ENCODE results near the gene SLC16A10.

Gene SLC16A10

DNA sequence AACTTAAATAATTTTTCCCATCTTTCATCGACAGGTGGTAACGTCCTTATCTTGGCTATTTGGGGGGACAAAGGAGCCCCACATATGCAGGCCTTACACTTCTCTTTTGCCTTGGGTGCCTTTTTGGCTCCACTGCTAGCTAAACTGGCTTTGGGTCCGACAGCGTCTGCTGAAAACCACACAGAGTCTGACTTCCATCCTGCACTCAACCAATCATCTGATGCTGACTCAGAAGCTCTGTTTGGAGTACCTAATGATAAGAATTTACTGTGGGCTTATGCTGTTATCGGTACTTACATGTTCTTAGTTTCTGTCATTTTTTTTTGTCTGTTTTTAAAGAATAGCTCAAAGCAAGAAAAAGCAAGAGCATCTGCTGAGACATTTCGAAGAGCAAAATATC, 178.5 kb downstream of the SLC16A10 start:
- DNase-seq: no peak

DNA sequence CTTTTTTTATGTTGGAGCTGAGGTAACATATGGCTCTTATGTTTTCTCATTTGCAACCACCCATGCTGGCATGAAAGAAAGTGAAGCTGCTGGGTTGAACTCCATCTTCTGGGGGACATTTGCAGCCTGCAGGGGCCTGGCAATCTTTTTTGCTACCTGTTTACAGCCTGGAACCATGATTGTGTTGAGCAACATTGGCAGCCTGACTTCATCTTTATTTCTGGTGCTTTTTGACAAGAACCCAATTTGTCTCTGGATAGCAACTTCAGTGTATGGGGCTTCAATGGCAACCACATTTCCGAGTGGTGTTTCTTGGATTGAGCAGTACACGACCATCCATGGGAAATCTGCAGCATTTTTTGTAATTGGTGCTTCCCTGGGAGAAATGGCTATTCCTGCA, 179.0 kb downstream of the SLC16A10 start:
- no peak for DNase-seq

DNA sequence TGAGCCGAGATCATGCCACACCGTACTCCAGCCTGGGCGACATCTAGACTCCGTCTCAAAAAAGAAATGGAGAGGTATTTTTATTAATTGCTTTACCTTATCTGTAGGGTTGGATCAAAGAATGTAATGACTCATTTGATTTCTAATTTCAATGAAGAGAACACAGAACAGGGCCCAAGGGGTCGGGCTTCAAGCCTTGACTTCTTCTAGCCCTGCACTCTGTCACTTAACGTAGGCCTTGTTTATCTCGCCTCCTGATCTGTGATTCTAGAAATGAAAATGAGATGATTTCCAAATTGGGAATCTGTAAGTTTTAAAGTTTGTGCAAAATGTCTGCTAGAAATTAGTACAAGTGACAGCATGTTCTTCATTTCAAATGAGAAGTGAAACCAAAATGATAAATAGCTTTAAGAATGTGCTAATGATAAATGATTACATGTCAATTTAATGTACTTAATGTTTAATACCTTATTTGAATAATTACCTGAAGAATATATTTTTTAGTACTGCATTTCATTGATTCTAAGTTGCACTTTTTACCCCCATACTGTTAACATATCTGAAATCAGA, 180.5 kb downstream of the SLC16A10 start:
- DNase-seq: no peak

DNA sequence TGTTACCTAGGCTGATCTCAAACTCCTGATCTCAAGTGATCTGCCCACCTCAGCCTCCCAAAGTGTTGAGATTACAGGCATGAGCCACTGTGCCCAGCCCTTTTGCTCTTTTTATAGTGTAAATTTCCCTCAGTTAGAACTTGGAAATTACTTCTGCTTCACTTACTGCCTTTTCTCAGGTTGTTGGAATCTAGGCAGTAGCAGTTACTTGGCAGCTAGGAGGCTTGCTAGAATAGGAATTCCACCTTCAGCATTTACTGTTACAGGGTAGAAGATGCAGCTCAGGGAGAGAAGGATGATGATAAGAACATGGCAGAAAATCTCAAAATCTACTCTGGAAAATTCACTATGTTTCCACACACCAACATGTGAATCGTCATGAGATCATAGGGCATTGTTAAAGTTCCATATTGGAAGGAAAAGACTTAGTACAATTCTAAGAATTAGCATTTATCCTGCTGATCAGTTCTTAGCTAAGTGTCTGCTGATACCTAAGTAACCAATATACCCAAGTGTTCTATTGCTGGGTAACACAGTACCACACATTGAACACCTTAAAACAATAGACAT, 182.2 kb downstream of the SLC16A10 start:
- no peak for DNase-seq

DNA sequence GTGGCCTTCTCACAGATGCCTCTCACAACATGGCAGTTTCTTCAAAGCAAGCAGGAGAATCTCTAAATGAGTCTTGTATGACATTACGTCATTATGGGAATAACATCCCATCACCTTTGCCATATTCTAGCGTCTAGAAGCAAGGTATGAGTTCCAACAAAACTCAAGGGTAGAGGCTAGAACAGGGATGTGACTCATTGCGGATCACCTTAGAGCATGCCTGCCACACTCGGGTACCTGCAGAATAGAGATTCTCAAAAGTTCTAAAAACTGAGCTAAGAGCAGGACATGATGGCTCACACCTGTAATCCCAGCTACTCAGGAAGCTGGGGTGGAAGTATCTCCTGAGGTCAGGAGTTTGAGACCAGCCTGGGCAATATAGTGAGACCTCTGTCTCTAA, 182.8 kb downstream of the SLC16A10 start:
- no peak for DNase-seq

DNA sequence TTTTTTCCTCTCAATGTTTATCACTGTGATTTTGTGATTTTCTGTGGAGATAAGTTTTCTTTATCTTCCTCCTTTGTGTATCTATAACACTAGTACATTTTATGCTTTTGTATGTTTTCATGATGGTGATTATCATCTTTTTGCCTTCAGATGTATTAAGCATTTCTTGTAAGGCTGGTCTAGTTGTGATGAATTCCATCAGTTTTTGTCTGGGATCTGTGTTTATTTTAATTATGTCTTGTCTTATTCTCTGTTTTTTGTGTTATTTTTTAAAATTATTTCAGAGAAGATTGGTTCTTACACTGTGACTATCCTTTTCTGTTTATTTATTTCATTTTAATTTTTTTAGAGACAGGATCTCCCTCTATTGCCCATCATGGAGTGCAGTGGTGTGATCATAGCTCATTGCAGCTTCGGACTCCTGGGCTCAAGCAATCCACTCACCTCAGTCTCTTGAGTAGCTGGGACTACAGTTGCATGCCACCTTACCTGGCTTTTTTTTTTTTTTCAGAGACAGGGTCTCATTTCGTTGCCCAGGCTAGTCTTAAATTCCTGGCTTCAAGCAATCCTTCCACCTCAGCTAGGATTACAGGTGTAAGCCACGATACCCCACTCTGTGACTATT, 187.4 kb downstream of the SLC16A10 start:
- DNase-seq: no peak

DNA sequence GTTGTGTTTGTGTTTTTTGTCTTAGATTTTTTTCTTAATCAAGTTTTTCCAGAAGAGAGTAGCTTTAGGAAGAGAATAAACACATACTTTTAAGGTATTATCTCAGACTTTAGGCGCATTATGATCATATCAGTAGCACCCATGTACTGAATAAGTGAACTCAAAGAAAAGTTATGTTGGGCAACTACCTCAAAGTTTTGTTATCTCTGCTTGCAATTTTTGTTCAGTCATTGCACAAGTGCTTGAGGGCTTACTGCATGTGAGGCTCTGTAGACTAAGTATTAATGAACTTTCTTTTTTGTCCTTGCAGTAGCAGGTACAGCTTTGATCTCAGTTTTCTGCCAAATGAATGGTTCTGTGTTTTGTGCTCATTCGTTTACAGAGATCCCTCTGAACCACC, 189.0 kb downstream of the SLC16A10 start:
- DNase-seq: no peak

DNA sequence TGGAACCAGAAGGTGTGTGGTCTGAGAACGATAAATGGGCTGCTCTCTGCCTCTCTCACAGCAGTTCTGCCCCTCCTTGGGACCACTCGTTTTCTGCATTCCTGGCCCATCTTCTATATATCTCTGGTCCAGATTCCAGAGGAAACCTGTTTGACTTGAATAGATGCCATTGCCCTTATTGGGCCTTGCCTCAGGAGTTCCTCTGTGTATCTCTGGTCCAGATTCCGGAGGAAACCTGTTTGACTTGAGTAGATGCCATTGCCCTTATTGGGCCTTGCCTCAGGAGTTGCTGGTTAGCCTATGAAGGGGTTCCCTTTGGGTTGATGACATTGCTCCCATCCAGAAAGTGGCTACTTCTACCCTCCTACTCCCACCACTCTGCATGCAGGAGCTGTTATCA, 189.4 kb downstream of the SLC16A10 start:
- no peak for DNase-seq

DNA sequence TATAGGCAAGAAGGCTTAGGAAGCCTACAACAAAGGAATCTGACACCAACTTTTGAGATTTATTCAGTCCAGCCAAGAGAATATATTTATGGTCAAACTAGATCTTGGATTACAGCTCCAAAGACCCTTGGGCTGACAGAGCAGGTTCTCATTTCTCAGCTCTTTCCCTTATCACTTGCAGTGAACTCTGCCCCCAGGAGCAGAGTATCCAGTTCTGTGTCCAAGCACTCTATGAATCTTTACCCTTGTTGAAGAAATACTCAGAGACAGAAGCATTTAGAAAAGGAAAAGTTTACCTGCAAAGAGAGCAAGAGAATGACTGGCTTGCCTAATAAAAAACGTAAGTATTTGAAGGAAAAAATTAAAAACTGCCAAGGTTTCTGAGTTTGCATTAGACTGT, 190.5 kb downstream of the SLC16A10 start:
- no peak for DNase-seq

DNA sequence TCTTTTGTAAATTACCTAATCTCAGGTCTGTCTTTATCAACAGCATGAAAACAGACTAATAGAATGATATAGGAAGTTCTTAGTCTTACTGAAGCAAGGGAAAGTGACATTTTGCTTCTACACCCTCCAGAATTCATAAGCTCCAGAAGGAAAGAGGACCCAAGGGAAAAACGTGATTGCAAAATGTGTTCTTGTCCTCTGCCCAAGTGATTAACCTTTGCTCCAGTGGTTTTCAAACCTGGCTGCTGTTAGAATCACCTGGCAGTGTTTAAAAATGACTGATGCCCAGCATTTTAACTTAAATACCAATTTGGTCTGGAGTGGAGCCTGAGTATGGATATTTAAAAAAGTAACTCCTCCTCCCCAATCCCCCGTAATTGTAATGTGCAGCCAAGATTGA, 191.4 kb downstream of the SLC16A10 start:
- DNase-seq: no peak

DNA sequence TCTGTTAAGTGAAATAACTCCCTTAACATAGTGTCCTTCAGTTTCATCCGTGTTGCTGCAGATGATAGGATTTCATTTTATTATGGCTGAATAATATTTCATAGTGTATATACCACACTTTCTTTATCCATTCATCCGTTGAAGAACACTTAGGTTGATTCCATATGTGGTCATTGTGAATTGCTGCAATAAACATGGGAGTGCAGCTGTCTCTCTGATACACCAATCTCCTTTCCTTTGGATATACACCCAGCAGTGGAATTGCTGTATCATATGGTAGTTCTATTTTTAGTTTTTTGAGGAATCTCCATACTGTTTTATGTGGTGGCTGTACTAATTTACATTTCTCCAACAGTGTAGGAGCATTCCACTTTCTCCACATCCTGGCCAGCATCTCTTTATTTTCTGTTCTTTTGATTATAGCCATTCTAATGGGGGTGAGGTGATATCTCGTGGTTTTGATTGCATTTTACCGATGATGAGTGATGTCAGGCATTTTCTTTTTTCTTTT, 193.2 kb downstream of the SLC16A10 start:
- no peak for DNase-seq
